GM12878 (cell line): ENCODE data around the gene RAD51B. TPM values are rescaled to one million over a fixed set of nuclear protein-coding genes. Genes with fewer than 3 reads are reported as not detected.

Experiments
- ATAC-seq: fragments of 200-7000 bp; cut with Tn5 transposase; 3 replicates; pipeline ENCODE4 v1.9.1; 2020; ENCODE audit warnings: mild to moderate bottlenecking, moderate library complexity
- BruUV-seq: library from RNA; stranded (reverse); fragments of 400-500 nt; replicated peaks from 2 replicates; lab custom pipeline; 2021; lab: Mats Ljungman, UMichigan
- CTCF ChIA-PET: fragments of 300-600 bp; sonication (Branson Sonifier 250); formaldehyde crosslinking; extraction: SDS; loops from one replicate; lab custom pipeline; 2021; ENCODE audit warnings: inconsistent platforms; lab: Yijun Ruan, JAX
- POLR2A ChIA-PET: fragments of 350-600 bp; formaldehyde crosslinking; extraction: SDS; loops from one replicate; lab custom pipeline; 2021; ENCODE audit warnings: inconsistent platforms; lab: Charles Lee
- RAD21 ChIA-PET: fragments of 300-600 bp; sonication (Branson Sonifier 250); formaldehyde crosslinking; loops from one replicate; lab custom pipeline; 2023; ENCODE audit warnings: antibody characterized with exemption; ENCODE audit not compliant: unreplicated experiment; lab: Charles Lee
- SMC1A ChIA-PET: fragments of 300-600 bp; sonication (Branson Sonifier 250); formaldehyde crosslinking; loops from one replicate; lab custom pipeline; 2023; ENCODE audit not compliant: unreplicated experiment, uncharacterized antibody; lab: Charles Lee
- DNase-seq: peaks from one replicate; pipeline ENCODE4 v3.0.0-alpha.2; 2011; ENCODE audit warnings: low read depth, low spot score
- FAIRE-seq: peaks from 3 replicates; lab custom pipeline; 2011; peaks lifted over from hg19 to GRCh38; lab: Jason Lieb, UNC
- H2AFZ ChIP-seq: 2 replicates; pipeline ENCODE4 v1.6.0; 2011; ENCODE audit warnings: low read depth, low read length, control low read depth; ENCODE audit not compliant: control insufficient read depth
- H3K27ac ChIP-seq: 2 replicates; pipeline ENCODE4 v1.5.1; 2011; ENCODE audit warnings: control low read depth; ENCODE audit not compliant: control insufficient read depth, insufficient read depth
- H3K27me3 ChIP-seq, 2 experiments: replicated peaks in 1 of 2; 2 replicates each; pipeline versions ENCODE4 v1.6.0 to v1.6.1; 2011; ENCODE audit warnings: low read length in 1 of 2; ENCODE audit not compliant: control insufficient read depth in 2 of 2, insufficient read depth in 2 of 2
- H3K36me3 ChIP-seq, 2 experiments: 2 replicates each; pipeline ENCODE4 v1.5.1; 2011; ENCODE audit warnings: low read length in 1 of 2; ENCODE audit not compliant: control insufficient read depth in 2 of 2, insufficient read depth in 2 of 2
- H3K4me1 ChIP-seq: 2 replicates; pipeline ENCODE4 v1.6.1; 2011; ENCODE audit warnings: mild to moderate bottlenecking, low read length, moderate library complexity, mixed read lengths; ENCODE audit not compliant: control insufficient read depth, insufficient read depth
- H3K4me2 ChIP-seq: 2 replicates; pipeline ENCODE4 v1.6.0; 2011; ENCODE audit warnings: control low read depth; ENCODE audit not compliant: control insufficient read depth, insufficient read depth
- H3K4me3 ChIP-seq: fragments of 200-600 bp; sonication (generic); 2 replicates; pipeline ENCODE4 v1.5.1; 2016
- H3K79me2 ChIP-seq: 2 replicates; pipeline ENCODE4 v1.6.0; 2011; ENCODE audit warnings: low read length; ENCODE audit not compliant: control insufficient read depth, insufficient read depth
- H3K9ac ChIP-seq: 2 replicates; pipeline ENCODE4 v1.8.0; 2011; ENCODE audit warnings: low read length, control low read depth, mixed read lengths; ENCODE audit not compliant: control insufficient read depth, insufficient read depth
- H3K9me3 ChIP-seq: replicated peaks from 3 replicates; pipeline ENCODE4 v1.5.1; 2011; ENCODE audit warnings: mild to moderate bottlenecking, low read length; ENCODE audit not compliant: control insufficient read depth, insufficient read depth
- H4K20me1 ChIP-seq: 2 replicates; pipeline ENCODE4 v1.6.0; 2011; ENCODE audit not compliant: control insufficient read depth, insufficient read depth
- BMI1 ChIP-seq: fragments of 450-650 bp; IDR thresholded peaks from 2 replicates; pipeline ENCODE4 v1.6.1; 2016; ENCODE audit warnings: mild to moderate bottlenecking, moderate library complexity, borderline replicate concordance
- DPF2 ChIP-seq: fragments of 450-650 bp; IDR thresholded peaks from 2 replicates; pipeline ENCODE4 v1.6.1; 2017; ENCODE audit warnings: mild to moderate bottlenecking
- JUND ChIP-seq: IDR thresholded peaks from 2 replicates; pipeline ENCODE4 v1.6.1; 2012; ENCODE audit warnings: low read depth, mild to moderate bottlenecking, low read length, improper control_type of control experiment, moderate library complexity
- MEF2B ChIP-seq: fragments of 450-650 bp; IDR thresholded peaks from 2 replicates; pipeline ENCODE4 v1.6.1; 2018; ENCODE audit warnings: mild to moderate bottlenecking, moderate library complexity; ENCODE audit not compliant: partially characterized antibody, poor library complexity, severe bottlenecking
- MXI1 ChIP-seq: fragments of 150-350 bp; IDR thresholded peaks from 2 replicates; pipeline ENCODE4 v1.6.1; 2011; ENCODE audit warnings: low read depth, mild to moderate bottlenecking, inconsistent platforms, low read length, improper control_type of control experiment
- MYB ChIP-seq: fragments of 150-350 bp; IDR thresholded peaks from 2 replicates; pipeline ENCODE4 v1.6.1; 2014; ENCODE audit warnings: mild to moderate bottlenecking, low read depth, low read length, borderline replicate concordance
- POU2F2 ChIP-seq: IDR thresholded peaks from 3 replicates; pipeline ENCODE4 v1.6.1; 2011; ENCODE audit warnings: low read depth, mild to moderate bottlenecking, low read length, borderline replicate concordance
- RCOR1 ChIP-seq: conservative IDR thresholded peaks from 2 replicates; pipeline ENCODE4 v1.6.1; 2012; ENCODE audit warnings: low read depth, low read length, improper control_type of control experiment
- TBL1XR1 ChIP-seq: IDR thresholded peaks from 2 replicates; pipeline ENCODE4 v1.6.1; 2012; ENCODE audit warnings: low read depth, low read length, improper control_type of control experiment
- ZNF207 ChIP-seq: fragments of 450-650 bp; IDR thresholded peaks from 2 replicates; pipeline ENCODE4 v1.6.1; 2014; ENCODE audit warnings: antibody characterized with exemption, mild to moderate bottlenecking, borderline replicate concordance
- ZNF274 ChIP-seq: IDR thresholded peaks from one replicate; pipeline ENCODE4 v1.8.0; 2011; ENCODE audit not compliant: insufficient read length, insufficient read depth
- WGBS: methylation state at CpG from one replicate; pipeline ENCODE4 v1.1.6; 2016; ENCODE audit warnings: low lambda C conversion rate; ENCODE audit not compliant: insufficient replicate concordance, insufficient coverage; ENCODE audit errors: missing lambda C conversion rate; 5-methylcytosine and 5-hydroxymethylcytosine counted together
- in situ Hi-C: fragments of 300-500 bp; cut with MboI; formaldehyde crosslinking; loops from 9 replicates; pipeline ENCODE4 v1.14.3; 2018; ENCODE audit warnings: mixed read lengths
- intact Hi-C: fragments of 100-400 bp; cut with micrococcal nuclease; formaldehyde crosslinking; loops from one replicate; pipeline ENCODE4 v1.14.2; 2022; ENCODE audit not compliant: unreplicated experiment
- polyA plus RNA-seq, 11 experiments: library from polyadenylated mRNA; depleted of rRNA in 4 of 11; unstranded in 6 of 11; stranded (reverse) in 5 of 11; fragments of >200 nt; fragmentation: Nextera tagmentation in 4 of 11; fragmentation: Illumina TruSeq in 1 of 11; extraction: Ambion mirVana in 4 of 11; extraction: Trizol in 1 of 11; gene quantifications; 1 replicate in 1 of 11; 2 replicates in 10 of 11; pipeline versions ENCODE4 v1.2.1 to v1.2.3, GENCODE V29; 2011 to 2016; ENCODE audit warnings: inconsistent platforms in 2 of 11, missing spikeins in 2 of 11, low read depth in 1 of 11
- total RNA-seq, 4 experiments: library from RNA; depleted of rRNA in 3 of 4; stranded (reverse); fragments of >200 nt in 3 of 4; fragmentation: Illumina TruSeq in 1 of 4; extraction: Trizol in 1 of 4; gene quantifications; 2 replicates each; pipeline versions ENCODE4 v1.2.1 to v1.2.3, GENCODE V29; 2013 to 2021
- TF ChIP-seq, protein P1 (sequence below): IDR thresholded peaks from 2 replicates; pipeline ENCODE4 v1.6.1; 2012; ENCODE audit warnings: low read depth, low read length, improper control_type of control experiment
- TF ChIP-seq, protein P2 (sequence below): fragments of 450-650 bp; IDR thresholded peaks from 2 replicates; pipeline ENCODE4 v1.6.1; 2017; ENCODE audit warnings: borderline replicate concordance
- TF ChIP-seq, protein P3 (sequence below): fragments of 450-650 bp; formaldehyde crosslinking; IDR thresholded peaks from 2 replicates; pipeline ENCODE4 v1.5.0; 2022; ENCODE audit warnings: mild to moderate bottlenecking, missing genetic modification characterization
- TF ChIP-seq, protein P4 (sequence below): fragments of 450-650 bp; IDR thresholded peaks from 2 replicates; pipeline ENCODE4 v1.6.1; 2014; ENCODE audit warnings: mild to moderate bottlenecking
- TF ChIP-seq, protein P5 (sequence below): fragments of 450-650 bp; IDR thresholded peaks from 2 replicates; pipeline ENCODE4 v1.6.1; 2017; ENCODE audit warnings: low read depth, mild to moderate bottlenecking, moderate library complexity

Gene RAD51B
- total and polyA plus RNA-seq, 10 of the 15 experiments (the other 5 are each of a cell fraction or from before 2014, with no cell fraction given): 9.8 to 26.8 (median 21.3) TPM

DNA sequence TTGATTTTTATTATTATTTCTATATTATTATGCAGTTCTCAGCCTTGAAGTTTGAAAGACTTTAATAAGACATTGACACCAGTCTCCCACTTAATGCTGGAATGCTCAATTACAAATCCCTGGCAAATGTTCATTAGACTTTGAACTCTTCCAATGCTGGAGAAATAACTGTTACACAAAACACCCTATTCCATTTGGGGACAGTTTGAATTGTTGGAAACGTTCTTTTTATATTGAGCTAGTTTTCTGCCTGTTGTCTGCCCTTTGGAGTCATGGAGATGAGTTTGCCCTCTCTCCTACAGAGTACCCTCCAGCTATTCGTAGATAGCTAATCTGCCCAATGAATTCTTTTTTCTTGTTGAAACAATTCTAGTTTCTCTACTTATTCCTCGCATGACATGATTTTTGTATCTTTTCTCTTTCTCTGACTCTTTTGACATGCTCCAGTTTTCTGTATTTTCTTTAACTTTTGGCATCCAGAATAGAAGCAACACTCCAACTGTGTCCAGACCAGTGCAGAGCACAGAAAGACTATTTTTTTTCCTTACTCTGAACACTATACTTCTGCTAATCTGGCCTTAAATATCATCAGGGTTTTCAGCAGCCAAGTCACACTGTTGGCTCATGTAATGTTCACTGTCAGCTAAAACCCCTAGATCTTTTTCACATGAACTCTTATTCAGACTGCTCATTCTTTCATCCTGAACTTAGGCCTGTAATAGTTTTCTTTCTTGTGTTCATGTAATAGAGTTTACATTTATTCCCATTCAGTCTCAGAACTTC, 379.3 kb downstream of the RAD51B start:
- ChIA-PET POLR2A (no interaction called here), CTCF (no interaction called here), RAD21 (no interaction called here), SMC1A (interaction anchor here (1.1 to 2.8 kb wide), 5 partner anchors 10 to 69 kb away, joined by 3 to 8 read pairs (median 6); no protein-coding TSS in a partner anchor)
- Histone ChIP-seq H3K79me2 (no peaks in the 10 kb centered on the region), H3K9me3 (no peaks in the 10 kb centered on the region; the same call in 1 of the 3 replicates), H3K9ac (no peak overlapping the region), H3K36me3 (no peaks in the 10 kb centered on the region), H3K27ac (no peak overlapping the region), H4K20me1 (no peaks in the 10 kb centered on the region), H3K4me2 (no peak overlapping the region), H3K27me3 (no peaks in the 10 kb centered on the region), H2AFZ (no peak overlapping the region), H3K4me3 (no peak overlapping the region), H3K4me1 (no peaks in the 10 kb centered on the region)
- intact Hi-C loops (no loop called here), in situ Hi-C loops (no loop called here)
- ATAC-seq (no peak), FAIRE-seq (no peak), DNase-seq (no peak)
- WGBS: 73% methylated on average over 3 of the region's 3 CpGs
- no TSS peak for BruUV-seq
- TF ChIP-seq RCOR1: no peak
- TF ChIP-seq, protein P1, sequence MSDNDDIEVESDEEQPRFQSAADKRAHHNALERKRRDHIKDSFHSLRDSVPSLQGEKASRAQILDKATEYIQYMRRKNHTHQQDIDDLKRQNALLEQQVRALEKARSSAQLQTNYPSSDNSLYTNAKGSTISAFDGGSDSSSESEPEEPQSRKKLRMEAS: no peak
- TF ChIP-seq, protein P2, sequence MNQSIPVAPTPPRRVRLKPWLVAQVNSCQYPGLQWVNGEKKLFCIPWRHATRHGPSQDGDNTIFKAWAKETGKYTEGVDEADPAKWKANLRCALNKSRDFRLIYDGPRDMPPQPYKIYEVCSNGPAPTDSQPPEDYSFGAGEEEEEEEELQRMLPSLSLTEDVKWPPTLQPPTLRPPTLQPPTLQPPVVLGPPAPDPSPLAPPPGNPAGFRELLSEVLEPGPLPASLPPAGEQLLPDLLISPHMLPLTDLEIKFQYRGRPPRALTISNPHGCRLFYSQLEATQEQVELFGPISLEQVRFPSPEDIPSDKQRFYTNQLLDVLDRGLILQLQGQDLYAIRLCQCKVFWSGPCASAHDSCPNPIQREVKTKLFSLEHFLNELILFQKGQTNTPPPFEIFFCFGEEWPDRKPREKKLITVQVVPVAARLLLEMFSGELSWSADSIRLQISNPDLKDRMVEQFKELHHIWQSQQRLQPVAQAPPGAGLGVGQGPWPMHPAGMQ: no peak
- TF ChIP-seq, protein P3, sequence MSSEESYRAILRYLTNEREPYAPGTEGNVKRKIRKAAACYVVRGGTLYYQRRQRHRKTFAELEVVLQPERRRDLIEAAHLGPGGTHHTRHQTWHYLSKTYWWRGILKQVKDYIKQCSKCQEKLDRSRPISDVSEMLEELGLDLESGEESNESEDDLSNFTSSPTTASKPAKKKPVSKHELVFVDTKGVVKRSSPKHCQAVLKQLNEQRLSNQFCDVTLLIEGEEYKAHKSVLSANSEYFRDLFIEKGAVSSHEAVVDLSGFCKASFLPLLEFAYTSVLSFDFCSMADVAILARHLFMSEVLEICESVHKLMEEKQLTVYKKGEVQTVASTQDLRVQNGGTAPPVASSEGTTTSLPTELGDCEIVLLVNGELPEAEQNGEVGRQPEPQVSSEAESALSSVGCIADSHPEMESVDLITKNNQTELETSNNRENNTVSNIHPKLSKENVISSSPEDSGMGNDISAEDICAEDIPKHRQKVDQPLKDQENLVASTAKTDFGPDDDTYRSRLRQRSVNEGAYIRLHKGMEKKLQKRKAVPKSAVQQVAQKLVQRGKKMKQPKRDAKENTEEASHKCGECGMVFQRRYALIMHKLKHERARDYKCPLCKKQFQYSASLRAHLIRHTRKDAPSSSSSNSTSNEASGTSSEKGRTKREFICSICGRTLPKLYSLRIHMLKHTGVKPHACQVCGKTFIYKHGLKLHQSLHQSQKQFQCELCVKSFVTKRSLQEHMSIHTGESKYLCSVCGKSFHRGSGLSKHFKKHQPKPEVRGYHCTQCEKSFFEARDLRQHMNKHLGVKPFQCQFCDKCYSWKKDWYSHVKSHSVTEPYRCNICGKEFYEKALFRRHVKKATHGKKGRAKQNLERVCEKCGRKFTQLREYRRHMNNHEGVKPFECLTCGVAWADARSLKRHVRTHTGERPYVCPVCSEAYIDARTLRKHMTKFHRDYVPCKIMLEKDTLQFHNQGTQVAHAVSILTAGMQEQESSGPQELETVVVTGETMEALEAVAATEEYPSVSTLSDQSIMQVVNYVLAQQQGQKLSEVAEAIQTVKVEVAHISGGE (CRISPR knock-in tag): no peak
- no peak for TF ChIP-seq BMI1
- TF ChIP-seq, protein P4, sequence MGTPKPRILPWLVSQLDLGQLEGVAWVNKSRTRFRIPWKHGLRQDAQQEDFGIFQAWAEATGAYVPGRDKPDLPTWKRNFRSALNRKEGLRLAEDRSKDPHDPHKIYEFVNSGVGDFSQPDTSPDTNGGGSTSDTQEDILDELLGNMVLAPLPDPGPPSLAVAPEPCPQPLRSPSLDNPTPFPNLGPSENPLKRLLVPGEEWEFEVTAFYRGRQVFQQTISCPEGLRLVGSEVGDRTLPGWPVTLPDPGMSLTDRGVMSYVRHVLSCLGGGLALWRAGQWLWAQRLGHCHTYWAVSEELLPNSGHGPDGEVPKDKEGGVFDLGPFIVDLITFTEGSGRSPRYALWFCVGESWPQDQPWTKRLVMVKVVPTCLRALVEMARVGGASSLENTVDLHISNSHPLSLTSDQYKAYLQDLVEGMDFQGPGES: no peak
- no peak for TF ChIP-seq MXI1
- TF ChIP-seq MEF2B: no peak
- no peak for TF ChIP-seq ZNF274
- TF ChIP-seq, protein P5, sequence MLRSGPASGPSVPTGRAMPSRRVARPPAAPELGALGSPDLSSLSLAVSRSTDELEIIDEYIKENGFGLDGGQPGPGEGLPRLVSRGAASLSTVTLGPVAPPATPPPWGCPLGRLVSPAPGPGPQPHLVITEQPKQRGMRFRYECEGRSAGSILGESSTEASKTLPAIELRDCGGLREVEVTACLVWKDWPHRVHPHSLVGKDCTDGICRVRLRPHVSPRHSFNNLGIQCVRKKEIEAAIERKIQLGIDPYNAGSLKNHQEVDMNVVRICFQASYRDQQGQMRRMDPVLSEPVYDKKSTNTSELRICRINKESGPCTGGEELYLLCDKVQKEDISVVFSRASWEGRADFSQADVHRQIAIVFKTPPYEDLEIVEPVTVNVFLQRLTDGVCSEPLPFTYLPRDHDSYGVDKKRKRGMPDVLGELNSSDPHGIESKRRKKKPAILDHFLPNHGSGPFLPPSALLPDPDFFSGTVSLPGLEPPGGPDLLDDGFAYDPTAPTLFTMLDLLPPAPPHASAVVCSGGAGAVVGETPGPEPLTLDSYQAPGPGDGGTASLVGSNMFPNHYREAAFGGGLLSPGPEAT: no peak
- no peak for TF ChIP-seq MYB
- no peak for TF ChIP-seq ZNF207
- no peak for TF ChIP-seq TBL1XR1
- TF ChIP-seq JUND: no peak
- no peak for TF ChIP-seq DPF2
- TF ChIP-seq POU2F2: no peak
